ENCODE measurements around the gene CDH4.

GRCh38 chr20:61874421-61875068 is 622.5 kb downstream of the CDH4 start:
- TF ChIP-seq, protein P1, sequence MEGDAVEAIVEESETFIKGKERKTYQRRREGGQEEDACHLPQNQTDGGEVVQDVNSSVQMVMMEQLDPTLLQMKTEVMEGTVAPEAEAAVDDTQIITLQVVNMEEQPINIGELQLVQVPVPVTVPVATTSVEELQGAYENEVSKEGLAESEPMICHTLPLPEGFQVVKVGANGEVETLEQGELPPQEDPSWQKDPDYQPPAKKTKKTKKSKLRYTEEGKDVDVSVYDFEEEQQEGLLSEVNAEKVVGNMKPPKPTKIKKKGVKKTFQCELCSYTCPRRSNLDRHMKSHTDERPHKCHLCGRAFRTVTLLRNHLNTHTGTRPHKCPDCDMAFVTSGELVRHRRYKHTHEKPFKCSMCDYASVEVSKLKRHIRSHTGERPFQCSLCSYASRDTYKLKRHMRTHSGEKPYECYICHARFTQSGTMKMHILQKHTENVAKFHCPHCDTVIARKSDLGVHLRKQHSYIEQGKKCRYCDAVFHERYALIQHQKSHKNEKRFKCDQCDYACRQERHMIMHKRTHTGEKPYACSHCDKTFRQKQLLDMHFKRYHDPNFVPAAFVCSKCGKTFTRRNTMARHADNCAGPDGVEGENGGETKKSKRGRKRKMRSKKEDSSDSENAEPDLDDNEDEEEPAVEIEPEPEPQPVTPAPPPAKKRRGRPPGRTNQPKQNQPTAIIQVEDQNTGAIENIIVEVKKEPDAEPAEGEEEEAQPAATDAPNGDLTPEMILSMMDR (IDR thresholded peaks at IDR 0.05), result no peak
- TF ChIP-seq POLR2AphosphoS5 (IDR thresholded peaks at IDR 0.05), result no peak

All from upper lobe of left lung (tissue), 4 donors.